ENCODE results near the gene OR2J3. TPM values are rescaled to one million over a fixed set of nuclear protein-coding genes. Genes with fewer than 3 reads are reported as not detected.

OR2J3 gene
- polyA plus RNA-seq, 1 of the 3 experiments (the other 2 are of a cell fraction): not detected

GRCh38 chr6:29141606-29142005 lies 33.7 kb downstream of the OR2J3 start:
- Histone ChIP-seq H3K79me2 (ENCODE audit: insufficient read depth) (no peaks in the 10 kb centered on the region), H3K9me2 (no peaks in the 10 kb centered on the region), H3K27ac (ENCODE audit: low read depth in 2 of 2, low read length in 1 of 2) (no peak overlapping the region), H3K4me1 (ENCODE audit: control insufficient read depth in 1 of 2, insufficient read depth in 2 of 2, low read depth in 1 of 2, low read length in 1 of 2) (no peaks in the 10 kb centered on the region), H3K36me3 (replicated peaks in 1 of 2; ENCODE audit: control insufficient read depth in 1 of 2, insufficient read depth in 2 of 2, low read length in 1 of 2) (no peaks in the 10 kb centered on the region), H3K27me3 (ENCODE audit: insufficient read depth) (no peaks in the 10 kb centered on the region), H4K20me1 (ENCODE audit: insufficient read depth) (no peaks in the 10 kb centered on the region), H3F3A (replicated peaks; ENCODE audit: insufficient read depth) (no peaks in the 10 kb centered on the region), H3K4me2 (no peak overlapping the region), H3K4me3 (ENCODE audit: low read depth in 2 of 2, low read length in 1 of 2) (no peak overlapping the region), H3K9me3 (no peaks in the 10 kb centered on the region), H3K9ac (no peak overlapping the region), H2AFZ (ENCODE audit: low read depth) (no peak overlapping the region)
- 13% methylated on average over 1 of the region's 1 CpG for WGBS (ENCODE audit: low lambda C conversion rate)
- ChIA-PET CTCF (no interaction called here), POLR2A (no interaction called here)
- DNase-seq: no peak
- TF ChIP-seq RCOR1 (IDR thresholded peaks at IDR 0.05; ENCODE audit: low read length) (no peak), FOXJ3 (CRISPR knock-in tag; IDR thresholded peaks at IDR 0.05) (no peak), PBX3 (IDR thresholded peaks at IDR 0.05) (no peak), IRF3 (IDR thresholded peaks at IDR 0.05; ENCODE audit: low read depth, low read length) (no peak), EZH2phosphoT487 (IDR thresholded peaks at IDR 0.05; ENCODE audit: borderline replicate concordance, low read depth) (no peak), TEAD4 (IDR thresholded peaks at IDR 0.05; ENCODE audit: borderline replicate concordance, insufficient read depth) (no peak), POLR2AphosphoS5 (IDR thresholded peaks at IDR 0.05; ENCODE audit: low read depth, low read length) (no peak), JUND (IDR thresholded peaks at IDR 0.05) (no peak), NFIC (IDR thresholded peaks at IDR 0.05; ENCODE audit: borderline replicate concordance) (no peak), ELF1 (IDR thresholded peaks at IDR 0.05) (no peak), MAX (IDR thresholded peaks at IDR 0.05; ENCODE audit: low read depth) (no peak)

- Histone ChIP-seq H3K79me2 (ENCODE audit: insufficient read depth) (no peaks in the 10 kb centered on the region), H3K9me2 (no peaks in the 10 kb centered on the region), H3K4me2 (no peak overlapping the region), H3K4me1 (ENCODE audit: control insufficient read depth in 1 of 2, insufficient read depth in 2 of 2, low read depth in 1 of 2, low read length in 1 of 2) (no peaks in the 10 kb centered on the region), H4K20me1 (ENCODE audit: insufficient read depth) (no peaks in the 10 kb centered on the region), H3F3A (replicated peaks; ENCODE audit: insufficient read depth) (no peaks in the 10 kb centered on the region), H3K9ac (no peak overlapping the region), H3K27me3 (ENCODE audit: insufficient read depth) (no peaks in the 10 kb centered on the region), H3K4me3 (ENCODE audit: low read depth in 2 of 2, low read length in 1 of 2) (no peak overlapping the region), H3K27ac (ENCODE audit: low read depth in 2 of 2, low read length in 1 of 2) (no peak overlapping the region), H3K9me3 (no peaks in the 10 kb centered on the region), H3K36me3 (replicated peaks in 1 of 2; ENCODE audit: control insufficient read depth in 1 of 2, insufficient read depth in 2 of 2, low read length in 1 of 2) (no peaks in the 10 kb centered on the region), H2AFZ (ENCODE audit: low read depth) (no peak overlapping the region)
- ChIA-PET CTCF (no interaction called here), POLR2A (no interaction called here)
- DNase-seq: no peak
- no peak for TF ChIP-seq TCF12 (IDR thresholded peaks at IDR 0.05)
- TF ChIP-seq NFIC (IDR thresholded peaks at IDR 0.05; ENCODE audit: borderline replicate concordance): no peak
- TF ChIP-seq MAX (IDR thresholded peaks at IDR 0.05; ENCODE audit: low read depth): no peak
- TF ChIP-seq RXRA (IDR thresholded peaks at IDR 0.05; ENCODE audit: borderline replicate concordance, low read depth): no peak
Observed at GRCh38 chr6:29142309-29142708, 34.5 kb downstream of the OR2J3 start.

Measured in SK-N-SH (cell line).